Activated CD4-positive, alpha-beta T cell treated with anti-CD3 and anti-CD28 coated beads, Interleukin-2, amount 50 U/mL, for 24 hours (primary cell): ENCODE data around the gene OXSM.

Experiments
- DNase-seq, 2 donors: peaks; one replicate each; pipeline ENCODE4 v3.0.0-alpha.2; 2020; ENCODE audit warnings: low read depth in 1 of 2, low spot score in 1 of 2

The OXSM gene

DNA sequence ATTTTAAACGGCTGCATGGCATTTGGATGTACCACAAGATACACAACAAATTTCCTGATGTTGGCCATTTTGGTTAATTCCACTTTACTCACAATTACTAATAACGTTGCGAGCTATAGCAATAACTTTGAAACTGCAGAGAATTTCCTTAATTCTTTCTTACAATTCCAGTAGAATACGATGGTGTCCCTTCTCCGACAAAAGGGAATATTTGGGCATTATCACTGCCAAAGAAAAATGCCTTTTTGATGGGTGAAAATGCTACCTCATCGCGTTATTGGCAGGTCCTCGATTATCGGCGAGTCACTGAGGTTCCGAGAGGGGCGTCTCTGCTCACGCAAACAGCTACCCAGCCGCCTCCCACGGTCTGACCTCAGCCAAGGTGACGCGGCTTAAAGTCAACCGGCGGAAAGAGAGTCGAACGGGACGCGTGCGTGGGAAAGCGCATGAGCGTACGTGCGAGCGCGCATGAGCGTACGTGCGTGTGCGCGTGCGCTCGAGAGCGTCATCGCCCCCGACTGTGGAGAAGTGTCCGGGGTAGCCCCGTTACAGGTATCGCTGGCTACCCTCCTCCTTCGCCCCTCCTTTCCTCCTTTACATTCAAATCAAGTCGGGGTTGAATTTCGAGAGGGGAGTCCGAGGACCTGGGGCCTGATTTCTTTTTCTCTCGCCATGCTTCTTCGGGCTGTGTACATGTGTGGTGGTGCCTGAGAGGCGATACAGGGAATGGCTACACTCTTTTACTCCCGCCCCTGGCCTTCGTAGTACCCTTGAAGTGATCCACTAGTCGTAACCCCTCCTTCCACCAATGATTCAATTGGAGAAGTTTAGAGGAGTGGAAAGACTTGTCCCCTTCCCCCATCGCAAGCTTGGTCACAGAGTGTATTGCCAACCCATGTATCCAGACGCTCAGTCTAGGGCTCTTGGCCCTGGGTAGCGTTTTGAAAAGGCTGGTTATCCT, at the start of gene OXSM:
OXSM (plus strand) TSS at position 495 of the 961 bp plus-strand sequence. CDS start 931 bp downstream, outside the sequence.
- peak; percentile 80 to 94 for DNase-seq

DNA sequence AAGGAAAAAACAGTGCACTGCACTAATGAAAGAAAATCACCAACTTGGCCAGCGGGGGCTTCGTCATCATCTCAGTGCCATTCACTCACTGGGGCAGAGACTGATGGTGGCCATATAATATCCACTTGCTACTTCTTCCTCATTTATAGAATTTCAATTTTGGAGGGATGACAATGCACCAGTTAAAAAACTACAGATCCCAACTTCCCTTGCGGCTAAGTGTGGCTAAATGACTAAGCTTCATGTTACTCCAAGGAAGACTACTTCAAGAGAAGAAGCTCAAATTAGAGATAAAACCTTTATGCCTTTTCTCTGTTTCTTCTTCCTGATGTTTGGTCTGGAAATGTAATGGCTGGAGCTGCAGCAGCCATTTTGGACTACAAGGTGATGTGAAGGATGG, 45.4 kb upstream of the OXSM start:
- no peak for DNase-seq

DNA sequence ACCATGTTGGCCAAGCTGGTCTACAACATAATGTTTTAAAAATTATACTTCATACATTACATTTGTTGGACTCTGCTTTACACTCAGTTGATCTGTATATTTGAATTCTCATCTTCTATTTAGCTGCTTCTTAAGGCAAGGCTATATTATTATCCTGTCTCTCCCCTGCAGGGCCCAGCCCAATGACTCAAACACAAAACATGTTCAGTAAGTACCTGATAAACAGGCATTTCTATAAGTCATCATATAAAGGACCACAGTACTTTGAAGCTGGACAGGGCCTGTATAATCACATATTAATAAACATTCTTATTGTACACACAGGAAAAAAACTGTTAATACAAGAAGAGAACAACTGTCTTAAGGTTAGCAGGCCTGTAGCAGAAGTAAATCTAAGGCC, 42.9 kb upstream of the OXSM start:
- DNase-seq: no peak

DNA sequence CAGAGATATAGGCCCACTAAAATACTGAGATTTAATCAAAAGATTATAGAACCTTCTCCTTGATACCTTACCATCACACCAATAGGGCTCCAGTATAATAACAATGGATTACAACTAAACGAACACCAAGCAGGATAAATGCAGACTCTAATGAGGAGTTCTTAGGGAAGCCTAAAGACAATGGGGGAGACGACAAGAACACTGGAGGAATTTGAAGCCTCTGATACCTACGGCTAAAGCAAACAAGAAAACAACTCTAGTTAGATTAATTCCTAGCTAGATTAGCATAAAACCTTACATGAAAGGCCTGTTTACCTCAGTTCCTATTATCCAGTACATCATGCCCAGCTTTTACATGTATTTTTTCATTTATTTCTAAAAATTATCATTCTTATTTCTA, 41.7 kb upstream of the OXSM start:
- no peak for DNase-seq

DNA sequence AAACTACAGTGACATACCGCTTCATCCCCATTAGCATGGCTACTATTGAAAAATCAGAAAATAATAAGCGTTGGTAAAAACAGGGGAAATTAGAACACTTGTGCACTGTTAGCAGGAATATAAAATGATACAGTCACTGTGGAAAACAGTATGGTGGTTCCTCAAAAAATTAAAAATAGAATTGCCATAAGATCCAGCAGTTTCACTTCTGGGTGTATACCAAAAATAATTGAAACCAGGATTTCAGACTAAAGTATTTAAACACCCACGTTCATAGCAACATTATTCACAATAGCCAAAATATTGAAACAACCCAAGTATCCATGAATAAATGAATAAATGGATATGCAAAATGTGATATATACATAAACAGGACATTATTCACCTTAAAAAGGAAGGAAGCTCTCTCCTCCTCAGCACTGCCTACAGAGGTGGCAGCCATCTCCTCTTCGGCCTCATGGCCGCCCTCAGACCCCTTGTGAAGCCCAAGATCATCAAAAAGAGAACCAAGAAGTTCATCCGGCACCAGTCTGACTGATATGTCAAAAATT, 40.8 kb upstream of the OXSM start:
- DNase-seq: no peak

DNA sequence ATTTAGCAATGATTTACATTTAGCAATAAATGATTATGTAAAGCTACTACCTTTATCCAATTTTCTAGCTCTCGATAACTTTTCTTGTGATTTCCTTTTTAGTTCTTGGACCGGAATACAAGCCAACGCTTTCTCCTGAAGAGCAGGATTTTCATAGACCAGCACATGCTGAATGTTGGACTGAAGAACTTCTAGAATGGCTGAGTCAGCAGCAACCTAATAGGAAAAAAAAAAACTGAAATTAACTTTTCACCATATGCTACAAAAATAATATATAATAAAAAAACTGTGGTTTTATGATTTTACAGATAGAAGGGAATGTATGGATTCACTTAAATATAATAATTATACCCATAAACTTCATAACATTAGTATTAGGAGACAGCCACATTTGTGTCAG, 38.8 kb upstream of the OXSM start:
- DNase-seq: no peak

DNA sequence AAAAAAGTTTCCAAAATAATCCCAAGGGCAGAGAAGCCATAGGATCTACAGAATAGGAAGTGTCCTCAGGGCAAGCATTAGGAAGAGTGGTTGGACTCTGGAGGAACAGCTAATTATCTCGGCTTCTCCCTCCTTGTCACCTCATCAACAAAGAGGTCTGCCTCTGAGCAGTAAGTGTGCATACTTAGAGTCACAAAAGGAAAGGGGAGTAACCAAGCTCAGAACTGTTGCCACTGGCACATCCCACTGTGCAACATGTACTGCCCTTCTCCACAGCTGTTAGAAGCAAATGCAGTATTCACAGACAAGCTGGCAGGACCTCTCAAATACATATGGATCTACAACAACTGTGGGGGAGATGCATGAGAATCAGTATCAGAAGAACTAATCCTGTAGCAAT, 38.2 kb upstream of the OXSM start:
- DNase-seq: no peak

DNA sequence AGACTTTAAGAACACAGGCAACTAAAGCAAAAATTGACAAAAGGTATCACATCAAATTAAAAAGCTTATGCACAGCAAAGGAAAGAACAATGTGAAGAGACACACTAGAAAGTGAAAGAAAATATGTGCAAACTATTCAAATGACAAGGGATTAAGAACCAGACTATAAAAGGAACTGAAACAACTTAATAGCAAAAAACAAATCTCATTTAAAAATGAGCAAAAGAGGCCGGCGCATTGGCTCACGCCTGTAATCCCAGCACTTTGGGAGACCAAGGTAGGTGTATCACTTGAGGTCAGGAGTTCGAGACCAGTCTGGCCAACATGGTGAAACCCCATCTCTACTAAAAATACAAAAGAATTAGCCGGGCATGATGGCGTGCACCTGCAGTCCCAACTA, 21.0 kb upstream of the OXSM start:
- DNase-seq: no peak

DNA sequence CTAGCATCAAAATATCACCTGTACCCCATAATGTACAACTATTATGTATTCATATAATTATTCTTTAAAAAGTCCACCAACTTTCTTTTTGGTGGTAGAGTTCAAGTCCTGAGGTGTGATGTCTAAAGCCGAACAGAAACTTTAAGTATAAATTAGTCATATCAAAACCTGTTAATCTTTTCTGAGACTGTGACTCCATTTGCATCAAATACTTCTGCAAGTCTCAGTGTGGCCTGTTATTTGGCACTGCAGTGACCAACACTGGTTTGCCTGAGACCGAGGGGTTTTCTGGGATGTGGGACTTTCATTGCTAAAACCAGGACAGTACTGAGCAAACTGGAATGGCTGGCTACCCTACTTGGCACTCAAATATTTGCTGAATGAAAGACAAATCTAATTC, 14.0 kb upstream of the OXSM start:
- DNase-seq: no peak

DNA sequence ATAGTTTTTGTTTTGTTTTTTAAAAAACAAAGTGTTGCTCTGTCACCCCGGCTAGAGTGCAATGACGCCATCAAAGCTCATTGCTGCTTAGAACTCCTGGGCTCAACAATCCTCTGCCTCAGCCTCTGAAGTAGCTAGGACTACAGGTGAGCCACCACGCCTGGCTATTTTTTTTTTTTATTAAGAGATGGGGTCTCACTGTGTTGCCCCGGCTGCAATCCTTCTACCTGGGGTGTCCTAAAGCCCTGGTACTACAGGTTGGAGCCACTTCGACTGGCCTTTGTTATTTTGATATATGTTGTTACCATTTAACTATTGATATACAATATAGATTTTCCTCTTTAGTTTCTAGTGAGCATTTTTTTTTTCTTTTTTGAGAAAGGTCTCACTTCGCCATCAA, 9.3 kb upstream of the OXSM start:
- no peak for DNase-seq

DNA sequence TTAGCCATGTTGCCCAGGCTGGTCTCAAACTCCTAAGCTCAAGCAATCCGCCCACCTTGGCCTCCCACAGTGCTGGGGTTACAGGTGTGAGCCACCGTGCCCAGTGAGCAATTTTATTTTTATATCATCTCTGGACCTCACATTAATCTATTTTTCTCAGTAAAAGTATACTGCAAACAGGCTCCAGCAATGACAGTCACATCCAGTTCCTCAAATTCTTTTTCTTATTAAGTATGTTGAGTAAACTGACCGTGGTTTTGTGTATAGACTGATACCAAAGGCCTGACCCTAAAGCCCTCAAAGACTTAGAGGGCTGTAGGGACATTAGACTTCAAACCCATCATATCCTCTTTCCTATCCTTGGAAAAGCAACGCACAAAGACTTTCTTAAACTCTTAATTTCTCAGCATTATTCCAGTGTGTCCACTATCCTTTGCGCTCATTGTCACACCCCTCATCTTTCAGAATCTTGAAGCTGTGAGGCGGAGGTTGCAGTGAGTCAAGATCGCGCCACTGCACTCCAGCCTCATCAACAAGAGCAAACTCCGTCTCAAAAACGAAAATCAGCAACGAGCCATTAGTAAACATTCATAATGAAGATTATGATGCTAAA, 8.6 kb upstream of the OXSM start:
- DNase-seq: no peak

DNA sequence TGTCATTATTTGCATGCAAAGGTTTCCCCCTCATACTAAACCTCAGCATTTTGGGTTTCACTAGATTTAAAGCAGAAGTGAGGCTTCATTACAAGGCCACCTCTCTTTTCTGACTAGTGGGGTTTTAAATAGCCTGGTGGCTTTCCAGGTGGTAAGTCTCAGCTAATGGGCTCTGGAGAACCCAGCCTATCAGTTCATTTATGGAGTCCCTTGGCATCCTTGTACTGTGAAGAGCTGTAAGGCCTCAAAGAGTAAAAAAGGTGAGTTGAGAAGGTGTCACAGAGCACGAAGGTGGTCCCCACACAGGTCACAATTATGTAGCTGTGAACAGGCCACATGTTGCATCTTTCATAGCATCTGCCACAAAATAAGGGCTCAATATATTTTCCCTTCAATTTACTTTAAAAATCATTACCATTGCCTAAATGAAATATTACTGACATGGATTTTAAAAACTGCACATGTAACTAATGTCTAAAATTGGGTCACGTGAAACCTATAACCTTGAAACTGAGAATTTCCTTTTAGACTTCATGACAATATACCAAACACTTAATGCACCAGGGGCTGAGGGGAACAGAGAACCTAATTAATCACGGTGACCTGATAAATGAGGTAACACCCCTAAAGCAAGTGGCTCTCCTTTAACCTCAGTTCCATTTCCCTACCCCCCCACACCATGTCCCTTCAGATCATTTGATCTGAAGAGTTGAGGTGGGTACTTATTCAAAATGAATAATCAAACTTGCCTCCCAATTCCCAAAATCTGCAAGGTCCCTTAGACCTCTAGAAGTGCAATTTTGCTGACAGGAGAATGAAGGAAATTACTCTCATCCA, 7.9 kb upstream of the OXSM start:
- DNase-seq: no peak

DNA sequence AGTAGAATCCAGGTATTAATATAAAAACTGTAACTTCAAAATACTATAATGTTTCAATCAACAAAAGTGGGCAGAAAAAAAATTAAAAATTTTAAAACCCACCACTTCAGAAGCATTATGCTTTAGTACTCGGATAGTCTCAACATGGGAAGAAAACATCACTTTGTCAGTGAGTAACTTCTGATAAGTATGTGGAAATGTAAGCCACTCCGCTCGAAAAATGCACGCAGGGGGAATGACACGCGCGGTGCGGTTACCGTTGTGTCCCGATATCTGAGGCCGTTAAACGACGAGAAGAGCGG, 7.3 kb upstream of the OXSM start:
- DNase-seq: no peak

DNA sequence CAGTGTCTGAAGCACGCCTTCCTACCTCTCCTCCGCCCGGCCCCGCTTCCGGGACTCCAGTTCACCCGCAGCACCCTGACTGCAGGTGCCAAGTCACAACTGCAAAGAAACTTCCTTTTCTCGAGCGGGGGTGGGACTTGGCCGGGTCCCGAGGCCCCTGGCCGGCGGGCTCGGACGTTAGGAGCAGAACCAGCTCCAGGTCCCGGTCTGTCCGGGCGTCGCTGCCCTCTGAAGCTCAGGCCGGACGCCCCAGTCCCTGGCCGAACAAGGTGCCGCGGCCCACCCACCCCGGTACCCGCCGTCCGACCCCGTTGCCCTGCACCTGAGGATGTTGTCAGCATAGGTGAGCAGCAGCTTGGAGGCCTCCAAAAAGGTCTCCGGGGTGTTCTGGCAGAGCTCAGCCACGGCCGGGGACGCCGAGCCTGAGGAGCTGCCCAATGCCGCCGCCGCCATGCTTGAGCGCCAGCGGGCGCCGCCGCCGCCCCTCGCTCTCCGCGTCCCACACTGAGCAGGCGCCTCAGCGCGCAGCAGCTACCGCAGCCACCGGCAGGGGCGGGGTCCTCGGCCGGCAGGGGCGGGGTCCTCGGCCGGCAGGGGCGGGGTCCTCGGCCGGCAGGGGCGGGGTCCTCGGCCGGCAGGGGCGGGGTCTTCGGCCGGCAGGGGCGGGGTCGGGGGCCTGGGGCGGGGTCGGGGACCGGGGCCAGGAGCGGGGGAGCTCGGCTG, 6.8 kb upstream of the OXSM start, which contains the start of gene NGLY1:
NGLY1 (minus strand) TSS at position 506 of the 723 bp plus-strand sequence; CDS start at position 453, 53 bp downstream.
- peak; percentile 73 to 76 for DNase-seq

DNA sequence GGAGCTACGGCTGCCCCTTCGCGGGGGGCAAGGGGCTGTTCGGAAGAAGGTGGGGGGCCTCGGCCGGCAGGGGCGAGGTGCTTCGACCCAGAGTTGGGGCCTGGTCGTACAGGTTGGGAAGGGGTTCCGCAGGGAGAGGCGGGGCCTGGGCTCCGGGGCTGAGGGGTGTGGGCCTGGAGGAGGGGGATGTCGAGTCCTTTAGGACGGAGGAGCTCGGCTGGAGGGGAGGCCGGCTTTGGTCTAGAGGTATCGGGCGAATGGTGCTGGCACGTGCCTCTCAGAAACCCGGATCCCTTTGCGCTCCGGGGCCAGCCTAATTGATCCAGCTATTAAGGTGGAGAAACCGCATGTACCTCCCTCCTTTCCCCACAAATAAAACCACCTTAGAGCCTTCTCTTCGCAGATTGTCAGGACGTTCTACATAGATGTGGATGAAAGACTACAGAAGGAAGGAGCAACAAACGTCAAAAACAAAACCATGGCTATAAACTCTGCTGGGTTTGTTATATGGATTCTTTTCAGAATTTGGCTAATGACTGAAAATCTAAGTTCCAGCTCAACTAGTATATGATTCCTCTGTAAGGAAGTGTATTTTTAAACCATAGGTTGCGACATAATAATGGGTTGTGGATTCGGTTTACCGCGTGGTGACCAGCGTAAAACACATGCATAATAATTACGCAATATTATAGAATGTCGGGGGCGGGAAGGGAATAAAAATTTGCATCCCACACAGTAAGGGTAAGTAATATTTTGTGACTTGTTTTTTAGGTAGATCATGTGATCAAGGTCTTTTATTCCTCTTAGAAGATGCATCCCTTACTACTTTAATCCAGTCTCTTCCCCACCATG, 6.0 kb upstream of the OXSM start:
- DNase-seq: peak in 1 of 2 donors; percentile 5

DNA sequence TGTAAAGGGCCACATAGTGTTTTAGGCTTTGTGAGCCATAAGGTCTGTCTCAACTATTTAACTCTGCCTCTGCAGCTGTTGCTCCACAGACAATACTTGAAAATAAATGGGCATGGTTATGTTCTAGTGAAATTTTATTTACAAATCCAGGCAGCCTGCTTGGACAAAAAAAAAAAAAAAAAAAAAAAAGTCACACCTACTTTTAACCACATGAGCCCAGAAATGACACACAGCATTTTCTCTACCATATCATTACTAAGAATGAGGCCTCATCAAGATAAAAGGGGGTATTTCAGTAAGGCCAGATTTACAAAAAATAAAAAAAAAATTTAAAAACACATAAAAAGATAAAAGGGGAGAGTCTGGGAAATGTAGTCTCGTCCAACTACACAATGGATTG, 4.9 kb upstream of the OXSM start:
- DNase-seq: no peak

DNA sequence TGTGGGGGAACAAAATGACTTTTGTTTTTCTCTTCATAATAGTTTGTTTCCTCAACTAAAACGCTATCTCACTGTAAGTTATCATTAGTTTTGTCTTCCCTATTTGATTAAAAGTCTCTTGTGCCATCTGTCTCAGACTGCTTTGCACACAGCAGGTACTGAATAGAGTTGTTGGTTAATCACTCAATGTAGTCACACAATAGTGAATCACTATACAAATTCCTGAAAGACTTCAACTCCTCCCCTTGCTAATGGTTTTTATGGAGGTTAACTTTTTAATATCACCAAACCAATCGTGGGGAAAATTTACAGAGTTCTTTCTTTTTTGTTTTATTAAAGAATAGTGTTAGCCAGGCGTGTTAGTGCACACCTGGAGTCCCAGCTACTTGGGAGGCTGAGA, 4.1 kb upstream of the OXSM start:
- no peak for DNase-seq

DNA sequence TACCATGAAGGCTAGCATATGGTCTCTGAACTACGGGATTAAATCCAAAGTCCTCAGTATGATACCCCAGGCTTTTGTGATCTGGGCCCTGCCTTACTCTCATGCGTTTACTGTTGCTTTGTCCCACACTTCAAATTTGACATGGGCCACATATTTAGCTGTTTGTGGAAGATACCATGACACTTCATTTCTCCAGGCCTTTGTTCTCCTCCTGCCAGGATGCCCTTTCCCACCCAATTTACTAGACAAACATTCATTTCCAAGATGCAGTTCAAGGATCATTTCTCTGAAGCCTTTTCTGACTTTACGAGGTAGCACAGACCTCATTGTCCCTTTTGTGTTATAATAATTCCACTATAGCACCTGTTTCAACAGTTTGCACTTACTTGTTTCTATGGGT, 2.2 kb upstream of the OXSM start:
- DNase-seq: no peak

DNA sequence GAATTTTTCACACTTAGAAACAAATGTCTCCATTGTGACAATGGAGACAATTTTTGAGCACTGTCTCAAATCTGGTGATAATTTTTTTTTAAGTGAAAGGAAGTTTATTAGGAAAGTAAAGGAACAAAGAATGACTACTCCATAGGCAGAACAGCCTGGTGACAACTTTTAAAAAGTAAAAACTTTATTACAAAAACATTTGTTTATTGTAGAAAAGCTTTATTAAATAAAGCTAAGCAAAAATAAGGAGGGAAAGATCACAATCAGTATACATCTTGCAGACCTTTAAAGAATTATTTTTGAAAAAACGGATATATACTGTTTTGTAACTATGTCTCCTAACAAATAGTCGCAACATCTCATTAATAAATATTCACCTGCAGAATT, 688 bp upstream of the OXSM start:
- no peak for DNase-seq

DNA sequence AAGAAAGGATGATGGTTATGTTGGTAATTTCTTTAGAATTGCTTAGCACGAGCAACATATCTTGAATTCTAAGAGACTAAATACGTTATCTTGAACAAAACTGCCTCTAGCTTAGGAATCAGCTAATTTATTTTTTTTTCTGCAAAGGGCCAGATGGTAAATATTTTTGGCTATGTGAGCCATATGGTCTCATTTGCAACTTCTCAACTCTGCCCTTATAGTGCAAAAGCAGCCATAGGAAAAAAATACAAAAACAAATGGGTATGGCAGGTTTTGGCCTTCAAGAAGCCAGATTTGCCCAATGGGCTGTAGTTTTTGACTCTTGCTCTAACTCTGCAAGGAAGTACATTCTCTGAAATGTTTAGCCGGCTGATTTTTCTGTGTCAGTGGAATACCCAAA, 11.9 kb downstream of the OXSM start:
- no peak for DNase-seq
